Stimulated activated CD4-positive, alpha-beta T cell treated with anti-CD3 and anti-CD28 coated beads, Interleukin-4, amount 100 ng/mL, for 24 hours (primary cell): ENCODE results near the gene CD207.

Experiments used
- DNase-seq: peaks from one replicate; pipeline ENCODE4 v3.0.0-alpha.2; 2020

The CD207 gene

GRCh38 chr2:70793450-70793849 lies 42.2 kb downstream of the CD207 start:
- DNase-seq = no peak

- no peak for DNase-seq
These were observed 45.3 kb downstream of the CD207 start, which contains the start of gene FIGLA for GRCh38 chr2:70790136-70790828. TSS of gene FIGLA (minus strand) at chr2:70790643. CDS start at chr2:70790638, 5 bp downstream.

DNA sequence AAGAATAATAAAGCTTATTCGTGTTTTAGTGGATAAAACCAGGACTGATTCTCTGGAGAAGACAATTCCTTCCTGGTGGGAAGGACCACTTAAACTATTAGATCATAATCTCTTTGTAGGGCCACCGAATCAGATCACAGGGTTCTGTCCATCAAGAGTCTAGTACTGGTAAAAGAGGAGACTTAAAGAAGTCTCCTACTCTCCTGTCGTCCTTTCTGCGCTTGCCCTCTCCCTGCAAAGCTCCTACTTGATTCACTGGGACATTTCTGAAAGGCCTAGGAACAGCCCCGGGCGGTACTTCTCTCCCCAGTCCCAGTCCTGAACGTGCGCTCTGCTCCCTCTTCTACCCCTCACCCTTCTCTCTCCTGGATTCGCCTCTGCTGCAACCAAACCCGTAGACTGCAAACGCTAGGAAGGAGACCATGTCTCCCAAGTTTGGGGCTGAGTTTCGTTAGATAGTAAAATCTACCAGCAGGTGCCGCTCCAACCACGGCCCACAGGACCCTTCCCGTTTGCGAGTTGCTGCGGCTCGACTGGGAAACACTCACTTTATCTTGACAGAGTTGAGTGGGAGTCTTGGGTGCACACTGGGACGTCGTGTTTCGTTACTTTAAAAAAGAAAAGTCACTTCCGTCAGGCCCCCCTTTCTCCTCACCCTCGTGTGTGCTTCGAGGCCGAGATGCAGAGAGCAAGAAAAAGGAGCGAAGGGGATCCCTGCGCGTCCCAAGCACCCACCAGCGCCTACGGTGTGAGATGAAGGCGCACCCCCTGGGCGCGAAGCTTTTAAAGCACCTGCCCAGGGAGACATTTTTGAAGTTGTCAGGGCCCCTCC lies 46.1 kb downstream of the CD207 start:
- peak; percentile 73 for DNase-seq

GRCh38 chr2:70785137-70785911 lies 50.3 kb downstream of the CD207 start:
- DNase-seq = peak; percentile 20

DNA sequence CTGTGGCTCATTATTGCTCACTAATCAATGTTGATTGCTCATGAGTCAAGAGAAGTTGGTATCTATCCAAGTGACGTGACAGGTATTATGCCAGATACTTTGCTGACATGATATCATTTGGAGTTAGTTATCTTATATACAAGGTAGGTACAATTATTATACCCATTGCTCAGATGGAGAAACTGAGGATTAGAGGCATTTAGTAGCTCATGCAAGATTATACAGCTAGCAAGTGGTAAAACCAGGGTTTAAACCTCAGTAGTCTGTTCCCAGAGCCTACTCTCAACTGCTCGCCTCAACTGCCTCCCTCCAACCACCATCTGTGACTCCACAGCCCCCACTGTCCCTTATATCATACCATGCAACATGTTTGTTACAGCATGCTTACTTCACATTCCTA lies 51.3 kb downstream of the CD207 start:
- DNase-seq = no peak
